Epithelial cell of esophagus (primary cell): ENCODE results near the gene MGLL.

ENCODE experiments used
- DNase-seq: peaks from one replicate; pipeline ENCODE4 v3.0.0; 2010; ENCODE audit warnings: low read depth
- H3K4me3 ChIP-seq: 2 replicates; pipeline ENCODE4 v1.5.1; 2011; ENCODE audit warnings: mild to moderate bottlenecking, low read length, control low read depth
- TF ChIP-seq, protein P1 (sequence below): IDR thresholded peaks from 2 replicates; pipeline ENCODE4 v1.5.1; 2011; ENCODE audit warnings: low read depth, mild to moderate bottlenecking, low read length, control low read depth, inconsistent platforms; ENCODE audit not compliant: insufficient read depth; ENCODE audit errors: missing control alignments

MGLL gene

GRCh38 chr3:127787571-127788365, 34.5 kb downstream of the MGLL start:
- no peak for DNase-seq
- TF ChIP-seq, protein P1, sequence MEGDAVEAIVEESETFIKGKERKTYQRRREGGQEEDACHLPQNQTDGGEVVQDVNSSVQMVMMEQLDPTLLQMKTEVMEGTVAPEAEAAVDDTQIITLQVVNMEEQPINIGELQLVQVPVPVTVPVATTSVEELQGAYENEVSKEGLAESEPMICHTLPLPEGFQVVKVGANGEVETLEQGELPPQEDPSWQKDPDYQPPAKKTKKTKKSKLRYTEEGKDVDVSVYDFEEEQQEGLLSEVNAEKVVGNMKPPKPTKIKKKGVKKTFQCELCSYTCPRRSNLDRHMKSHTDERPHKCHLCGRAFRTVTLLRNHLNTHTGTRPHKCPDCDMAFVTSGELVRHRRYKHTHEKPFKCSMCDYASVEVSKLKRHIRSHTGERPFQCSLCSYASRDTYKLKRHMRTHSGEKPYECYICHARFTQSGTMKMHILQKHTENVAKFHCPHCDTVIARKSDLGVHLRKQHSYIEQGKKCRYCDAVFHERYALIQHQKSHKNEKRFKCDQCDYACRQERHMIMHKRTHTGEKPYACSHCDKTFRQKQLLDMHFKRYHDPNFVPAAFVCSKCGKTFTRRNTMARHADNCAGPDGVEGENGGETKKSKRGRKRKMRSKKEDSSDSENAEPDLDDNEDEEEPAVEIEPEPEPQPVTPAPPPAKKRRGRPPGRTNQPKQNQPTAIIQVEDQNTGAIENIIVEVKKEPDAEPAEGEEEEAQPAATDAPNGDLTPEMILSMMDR: no peak
- no peak overlapping the region for H3K4me3 ChIP-seq

DNA sequence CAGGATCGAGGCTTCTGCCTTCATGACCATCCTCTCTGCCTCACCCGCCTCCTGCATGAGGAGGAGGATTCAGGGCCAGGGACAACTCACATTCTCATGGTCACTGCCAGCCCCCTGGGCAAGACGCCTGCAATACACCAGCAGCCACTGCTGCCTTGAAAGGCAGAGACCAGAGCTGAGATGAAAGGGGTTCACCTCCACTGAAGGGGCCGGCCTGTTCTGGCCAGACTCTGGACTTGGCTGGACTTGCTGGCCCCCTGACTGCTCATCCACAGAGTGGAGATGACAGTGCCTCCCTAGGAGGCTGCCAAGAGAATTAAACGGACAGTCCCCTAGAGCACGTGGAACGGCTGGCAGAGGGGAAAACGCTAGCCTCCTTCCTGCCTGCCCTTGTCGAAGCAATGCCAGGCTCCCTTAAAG, 35.2 kb downstream of the MGLL start:
- TF ChIP-seq, protein P1: no peak
- no peak overlapping the region for H3K4me3 ChIP-seq
- no peak for DNase-seq

DNA sequence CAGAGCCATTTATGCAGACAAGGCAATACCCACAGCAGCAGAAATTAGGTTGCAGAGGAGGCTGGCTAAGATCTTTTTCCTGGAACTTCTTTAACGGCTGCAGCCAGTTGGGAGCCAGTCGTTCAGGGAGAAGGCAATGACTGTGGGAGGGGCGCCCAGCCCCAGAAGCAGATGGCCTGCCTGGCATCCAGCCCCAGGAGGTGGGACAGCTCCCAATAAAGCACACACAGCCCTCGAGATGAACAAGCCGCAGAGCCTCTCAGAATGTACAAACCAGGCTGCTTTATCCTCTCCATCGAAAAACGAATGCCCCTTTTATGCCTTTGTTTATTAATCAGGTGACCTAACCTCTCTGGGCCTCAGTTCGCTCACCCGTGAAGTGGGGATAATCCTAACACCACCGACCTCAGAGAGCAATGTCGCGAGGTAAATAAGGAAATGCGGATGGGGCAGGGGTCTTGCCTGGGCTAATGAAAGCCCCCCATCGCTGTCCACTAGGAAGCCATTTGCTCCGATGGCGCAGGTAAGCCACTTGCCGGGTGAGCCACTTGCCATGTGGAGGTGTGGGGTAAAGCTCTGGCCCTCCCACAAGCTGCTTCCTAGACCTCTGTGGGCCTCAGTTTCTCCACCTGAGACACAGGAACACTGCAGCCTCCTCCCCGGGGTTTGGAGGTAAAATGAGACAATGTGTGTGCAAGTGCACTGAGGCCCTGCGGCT, 35.8 kb downstream of the MGLL start:
- DNase-seq: no peak
- no peak overlapping the region for H3K4me3 ChIP-seq
- TF ChIP-seq, protein P1: no peak

DNA sequence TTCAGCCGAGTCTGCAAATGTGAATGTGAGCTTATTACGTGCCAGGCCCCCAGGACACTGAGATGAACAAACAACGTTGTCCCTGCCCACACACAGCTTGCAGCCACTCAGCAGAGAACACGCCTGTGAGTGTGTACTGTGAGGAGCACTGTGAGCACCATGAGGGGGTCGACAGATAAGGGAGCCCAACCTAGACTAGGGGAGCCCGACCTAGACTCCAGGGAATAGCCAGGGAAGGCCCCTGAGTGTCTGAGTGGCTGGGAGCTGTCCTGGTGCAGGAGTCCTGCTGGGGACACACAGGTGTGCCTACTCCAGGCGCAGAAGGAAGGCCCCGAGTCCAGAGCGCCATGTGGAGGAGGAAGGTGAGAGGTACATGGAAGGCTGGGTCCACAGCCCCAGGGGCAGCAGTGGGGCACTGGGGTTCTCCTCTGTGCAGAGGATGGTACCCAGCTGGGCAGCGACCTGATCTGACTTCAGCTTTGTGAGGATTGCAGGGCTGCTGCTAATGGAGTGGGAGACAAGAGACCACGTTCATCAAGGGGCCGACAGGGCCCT, 36.5 kb downstream of the MGLL start:
- TF ChIP-seq, protein P1: no peak
- no peak for DNase-seq
- no peak overlapping the region for H3K4me3 ChIP-seq

DNA sequence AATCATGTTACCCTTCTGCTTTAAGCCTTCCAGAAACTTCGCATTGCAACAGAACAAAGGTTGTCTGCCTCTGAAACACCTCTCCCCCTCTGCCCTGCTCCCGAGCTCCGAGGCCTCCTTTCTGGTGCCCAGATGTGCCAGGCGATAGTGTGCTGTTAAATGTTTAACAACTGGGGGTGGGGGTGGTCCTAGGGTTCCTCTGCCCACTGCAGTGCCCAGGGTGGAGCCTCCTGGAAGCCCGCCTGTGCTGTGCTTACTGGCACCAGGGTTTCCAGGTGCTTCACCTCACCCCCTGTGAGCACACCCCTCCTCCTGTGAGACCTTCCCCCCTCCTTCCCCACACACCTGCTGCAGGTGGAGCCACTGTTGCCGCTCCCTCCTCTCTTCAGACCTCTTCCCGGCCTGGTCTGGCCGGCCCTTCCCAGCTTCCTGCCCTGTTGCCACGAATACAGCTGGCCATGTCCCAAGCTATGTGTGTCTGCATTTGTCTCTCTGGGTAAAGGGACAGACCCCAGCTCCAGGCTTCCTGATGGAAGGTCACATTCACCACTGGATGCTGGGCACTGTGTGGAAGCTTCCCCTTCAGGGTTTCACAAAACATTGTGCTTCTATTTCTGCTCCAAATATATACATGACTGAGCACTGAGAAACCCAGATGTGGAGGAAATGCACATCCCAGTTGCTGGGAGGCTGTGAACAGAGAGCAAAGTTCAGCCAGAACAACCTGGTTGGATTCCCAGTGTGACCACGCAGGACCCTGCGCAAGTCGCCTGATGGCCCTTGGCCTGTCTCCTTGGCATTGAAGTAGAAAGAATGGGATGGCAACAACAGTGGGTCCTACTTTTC, 37.2 kb downstream of the MGLL start:
- TF ChIP-seq, protein P1: no peak
- DNase-seq: no peak
- no peak overlapping the region for H3K4me3 ChIP-seq

DNA sequence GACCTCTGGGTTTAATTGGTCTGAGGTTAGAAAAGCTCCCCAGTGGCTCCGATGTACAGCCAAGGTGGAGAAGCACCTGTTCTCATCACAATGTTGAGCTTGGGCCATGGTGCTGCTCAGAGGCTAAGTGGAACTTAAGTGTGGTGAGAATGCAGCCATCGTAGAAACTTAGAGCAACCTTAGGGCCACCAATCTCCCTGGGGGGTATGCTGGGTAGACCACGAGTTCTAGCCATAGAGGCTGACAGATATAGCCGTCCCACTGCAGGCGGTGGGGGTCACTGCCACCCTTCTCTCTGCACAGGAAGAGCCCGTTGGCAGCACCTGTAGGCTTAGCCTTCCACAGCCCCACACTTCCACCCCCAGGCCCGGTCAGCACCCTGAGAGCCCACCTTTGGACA, 38.0 kb downstream of the MGLL start:
- no peak overlapping the region for H3K4me3 ChIP-seq
- TF ChIP-seq, protein P1: no peak
- no peak for DNase-seq
